HG02970 (cell line): Measurements from ENCODE around the gene RRP8.

ENCODE experiments used
- ATAC-seq: cut with Tn5 transposase; IDR thresholded peaks from one replicate; pipeline ENCODE4 v1.9.1; 2021; ENCODE audit warnings: mild to moderate bottlenecking, moderate library complexity, moderate number of reproducible peaks; ENCODE audit not compliant: unreplicated experiment, low FRiP score

The RRP8 gene

DNA sequence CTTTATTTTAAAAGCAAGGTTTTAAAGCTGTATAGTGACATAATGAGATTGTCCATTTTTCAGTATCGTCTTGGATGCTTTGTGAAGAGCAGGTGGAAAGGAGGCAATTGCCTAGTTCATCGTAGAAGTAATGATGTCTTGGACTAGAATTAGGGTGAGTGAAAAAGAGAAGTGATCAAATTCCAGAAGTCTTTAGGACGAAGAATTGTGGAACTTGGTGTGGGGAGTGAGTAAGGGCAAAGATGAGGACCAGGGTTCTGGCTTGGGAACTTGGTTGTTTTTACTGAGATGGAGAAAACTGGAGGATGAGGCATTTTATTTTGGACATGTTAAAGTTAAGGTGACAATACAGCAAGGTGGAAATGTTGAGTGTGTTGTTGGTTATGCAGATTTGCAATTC, 1.4 kb upstream of the RRP8 start:
- no peak for ATAC-seq

DNA sequence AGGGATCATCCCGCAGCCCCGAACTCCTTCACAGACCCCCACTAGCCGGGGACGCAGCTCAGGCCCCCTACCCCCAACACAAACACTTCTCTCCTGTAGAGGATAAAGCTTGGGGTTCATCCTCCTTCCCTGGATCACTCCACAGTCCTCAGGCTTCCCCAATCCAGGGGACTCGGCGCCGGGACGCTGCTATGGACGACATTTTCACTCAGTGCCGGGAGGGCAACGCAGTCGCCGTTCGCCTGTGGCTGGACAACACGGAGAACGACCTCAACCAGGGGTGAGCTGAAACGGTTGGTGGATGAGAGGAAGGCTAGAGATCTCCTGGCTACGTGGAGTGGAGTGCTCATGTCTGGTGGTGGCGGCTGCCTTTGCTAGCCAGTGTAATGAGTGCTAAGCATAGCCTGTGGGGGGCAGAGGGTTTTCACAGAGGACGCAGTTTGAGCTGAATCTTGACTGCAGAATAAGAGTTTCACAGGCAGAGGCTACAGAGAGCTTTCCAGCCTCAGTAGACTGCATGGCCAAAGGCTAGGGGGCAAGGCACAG, 738 bp upstream of the RRP8 start:
- no peak for ATAC-seq

DNA sequence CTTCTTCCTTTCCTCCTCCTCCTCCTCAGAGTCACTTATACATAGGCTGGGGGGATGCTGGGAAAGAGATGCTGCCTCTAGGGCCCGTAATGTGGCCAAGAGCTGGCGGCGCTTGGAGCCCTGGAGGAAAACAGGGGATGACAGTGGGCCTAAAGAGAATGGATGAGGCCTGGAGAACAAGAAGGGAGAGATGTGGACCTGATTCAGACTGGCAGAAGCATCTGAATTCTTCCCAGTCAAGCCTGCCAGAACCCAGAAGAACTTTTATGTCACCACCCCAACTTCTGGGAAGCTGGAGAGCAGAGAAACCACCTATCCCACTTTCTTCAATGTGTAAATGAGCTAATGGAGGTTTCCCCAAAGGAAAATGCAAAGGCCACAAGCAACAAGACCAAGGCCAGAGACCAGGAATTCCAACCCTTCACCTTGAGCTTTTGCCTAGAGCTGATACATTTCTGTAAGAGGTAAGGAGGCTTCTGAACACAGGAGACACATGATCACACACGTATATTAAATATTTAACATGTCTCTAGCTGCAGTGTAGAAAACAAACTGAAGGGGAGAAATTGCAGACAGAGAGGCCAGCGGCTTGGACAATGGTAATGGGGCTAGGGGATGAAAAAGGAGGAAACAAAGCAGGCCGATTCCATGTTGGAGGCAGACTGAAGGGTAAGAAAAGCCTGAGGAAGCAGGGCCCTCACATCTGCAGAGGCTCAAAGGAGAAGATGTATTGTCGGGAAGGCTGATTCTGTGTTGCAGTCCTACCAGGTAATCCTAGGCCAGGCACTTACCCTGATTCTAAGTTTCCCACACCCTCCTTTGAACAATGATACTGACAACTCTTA, 1.1 kb downstream of the RRP8 start:
- ATAC-seq: no peak

DNA sequence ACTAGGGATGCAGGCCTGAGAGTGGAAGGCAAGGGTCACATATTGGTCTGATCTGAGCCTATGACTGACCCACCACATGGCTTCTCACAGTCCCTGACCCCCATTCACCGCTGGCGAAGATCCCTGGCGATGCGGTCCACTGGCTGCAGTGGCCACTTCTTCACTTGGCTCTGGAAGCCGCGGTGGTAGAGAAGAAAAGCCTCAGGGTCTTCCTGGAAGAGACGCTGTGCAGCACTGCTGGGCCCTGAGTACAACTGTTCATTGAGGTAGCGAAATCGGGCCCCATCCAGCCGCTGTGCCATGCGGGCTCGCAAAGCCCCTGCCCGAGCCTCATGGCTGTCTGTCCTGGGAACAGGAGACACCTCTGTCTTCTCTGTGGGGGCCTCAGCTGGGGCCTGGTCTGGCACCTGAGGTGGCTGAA, 2.4 kb downstream of the RRP8 start:
- ATAC-seq: no peak

DNA sequence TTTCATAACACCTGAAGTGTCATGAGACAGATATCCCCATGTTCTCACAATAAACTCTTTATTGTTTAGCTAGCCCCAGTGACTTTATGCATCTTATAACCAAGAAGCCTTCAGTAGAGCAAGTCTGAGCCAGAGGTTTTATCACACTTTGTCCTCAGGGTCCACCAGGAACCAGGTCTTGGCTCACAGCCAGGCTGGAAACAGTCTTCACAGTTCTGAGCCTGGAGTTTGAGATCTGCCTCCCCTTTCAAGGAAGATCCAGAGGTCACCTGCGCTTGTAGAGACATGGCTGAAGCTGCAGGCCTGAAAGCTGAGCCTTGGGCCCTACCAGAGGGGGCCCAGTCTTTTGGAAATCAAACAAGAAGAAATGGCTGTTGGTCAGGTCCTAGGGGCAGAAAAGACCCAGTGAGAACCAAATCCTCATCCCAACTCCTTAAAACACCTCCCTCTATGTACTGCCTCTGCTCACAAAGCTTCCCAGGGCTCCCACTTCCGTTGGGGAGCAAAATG, 3.5 kb downstream of the RRP8 start:
- no peak for ATAC-seq

DNA sequence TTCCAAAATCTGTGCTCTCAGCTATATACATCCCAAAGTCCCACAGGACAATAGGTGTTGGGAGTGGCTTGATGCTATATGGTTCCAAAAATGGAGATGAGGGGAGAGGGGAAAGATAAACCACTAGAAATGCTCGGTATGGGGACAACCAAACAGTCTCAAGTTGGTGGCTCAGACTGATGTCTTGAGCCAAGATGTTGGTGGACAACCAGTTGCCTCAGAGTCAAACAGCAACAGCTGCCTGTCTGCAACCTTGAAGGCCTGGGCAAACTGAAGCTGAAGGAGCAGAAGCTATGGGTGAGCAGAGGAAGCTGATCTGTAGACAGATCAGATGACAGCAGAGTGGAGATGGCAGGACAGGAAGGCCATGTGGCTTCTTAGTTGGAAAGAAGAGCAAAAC, 4.0 kb downstream of the RRP8 start:
- ATAC-seq: no peak

DNA sequence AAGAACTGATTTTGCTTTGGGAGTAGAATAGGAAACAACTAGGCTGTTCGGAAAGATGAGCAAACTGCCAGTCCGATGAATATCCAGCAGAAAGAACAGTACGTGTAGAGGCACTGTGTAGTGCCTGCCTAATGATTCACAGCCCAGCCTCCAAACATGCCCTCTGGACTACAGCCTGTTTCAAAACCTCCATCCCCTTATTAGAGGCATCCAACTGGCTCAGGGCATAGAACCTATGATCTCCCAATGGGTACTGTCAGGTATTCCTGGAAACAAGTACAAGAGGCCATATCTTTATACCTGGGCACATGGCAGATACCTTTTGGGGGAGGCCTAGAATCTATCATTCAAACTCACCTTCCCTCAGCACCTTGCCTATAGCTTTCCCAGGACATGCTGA, 4.9 kb downstream of the RRP8 start:
- no peak for ATAC-seq

DNA sequence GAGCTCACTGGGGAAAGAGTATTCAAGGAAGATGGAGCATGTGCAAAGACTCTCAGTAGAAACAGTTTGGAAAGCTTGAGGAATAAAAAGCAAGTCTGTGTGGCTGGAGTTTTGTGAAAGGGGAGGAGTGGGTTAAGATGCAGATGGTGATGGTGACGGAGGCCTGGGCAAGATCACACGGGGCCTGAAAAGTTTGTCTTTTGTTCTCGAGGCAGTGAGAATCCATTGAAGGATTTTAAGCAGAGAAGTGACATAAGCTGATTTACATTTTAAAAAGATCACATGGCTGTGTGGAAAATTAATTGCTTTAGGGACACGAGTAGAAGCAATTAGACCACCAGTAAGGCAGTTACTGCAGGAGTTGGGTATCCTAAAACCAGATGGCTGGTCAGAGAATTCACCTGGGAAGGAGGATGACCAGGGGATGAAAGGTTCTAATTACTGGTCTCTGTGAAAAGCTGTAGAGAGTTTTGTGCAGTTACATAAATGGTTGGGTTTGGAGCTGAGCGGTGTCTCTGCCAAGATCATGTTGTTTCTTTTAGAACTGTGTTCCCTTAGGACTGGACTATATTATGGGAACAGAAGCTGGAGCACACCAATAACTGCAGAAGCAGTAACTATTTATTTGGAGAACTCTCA, 7.1 kb downstream of the RRP8 start:
- ATAC-seq: no peak

DNA sequence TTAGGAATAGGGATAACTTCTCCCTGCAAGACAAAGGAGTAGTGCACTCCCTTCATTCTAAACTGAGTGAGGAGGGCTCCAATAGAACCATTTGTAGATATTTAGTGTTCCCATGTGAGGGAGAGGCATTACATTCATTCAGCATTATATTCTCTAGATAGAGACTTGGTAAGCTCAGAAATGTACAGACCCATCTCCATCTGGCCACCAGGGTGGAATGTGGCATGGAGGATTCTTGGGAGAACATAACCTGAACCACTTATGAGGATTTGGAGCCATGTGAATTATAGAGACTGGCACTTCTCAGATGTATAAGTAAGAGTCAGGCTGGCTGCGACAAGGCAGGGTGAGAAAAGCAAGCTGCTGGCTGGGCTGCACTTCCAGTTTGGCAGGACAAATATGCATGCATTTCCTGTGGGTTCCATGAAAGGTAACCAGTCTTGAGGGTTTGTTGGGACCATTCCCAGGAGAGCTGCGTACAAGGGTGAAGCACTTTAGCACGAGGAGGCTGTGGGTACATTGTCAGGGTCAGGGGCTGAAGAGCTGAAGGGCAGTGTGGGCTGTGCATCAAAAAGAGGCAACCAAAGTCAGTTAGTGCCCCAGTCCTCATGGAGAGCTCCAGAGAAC, 9.2 kb downstream of the RRP8 start:
- ATAC-seq: no peak

DNA sequence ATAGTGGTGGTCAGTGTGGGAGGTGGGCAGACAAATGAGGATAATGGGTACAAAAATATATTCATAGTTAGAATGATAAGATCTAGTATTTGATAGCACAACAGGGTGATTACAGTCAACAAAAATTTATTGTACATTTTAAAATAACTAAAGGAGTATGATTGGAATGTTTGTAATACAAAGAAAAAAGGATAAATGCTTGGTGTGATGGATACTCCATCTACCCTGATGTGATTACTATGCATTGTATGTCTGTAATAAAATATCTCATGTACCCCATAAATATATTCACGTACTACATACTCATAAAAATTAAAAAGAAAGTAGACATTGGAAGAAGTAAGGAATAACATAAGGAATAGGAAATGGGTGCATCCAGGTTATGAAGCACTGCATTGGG, 15.4 kb downstream of the RRP8 start:
- no peak for ATAC-seq

DNA sequence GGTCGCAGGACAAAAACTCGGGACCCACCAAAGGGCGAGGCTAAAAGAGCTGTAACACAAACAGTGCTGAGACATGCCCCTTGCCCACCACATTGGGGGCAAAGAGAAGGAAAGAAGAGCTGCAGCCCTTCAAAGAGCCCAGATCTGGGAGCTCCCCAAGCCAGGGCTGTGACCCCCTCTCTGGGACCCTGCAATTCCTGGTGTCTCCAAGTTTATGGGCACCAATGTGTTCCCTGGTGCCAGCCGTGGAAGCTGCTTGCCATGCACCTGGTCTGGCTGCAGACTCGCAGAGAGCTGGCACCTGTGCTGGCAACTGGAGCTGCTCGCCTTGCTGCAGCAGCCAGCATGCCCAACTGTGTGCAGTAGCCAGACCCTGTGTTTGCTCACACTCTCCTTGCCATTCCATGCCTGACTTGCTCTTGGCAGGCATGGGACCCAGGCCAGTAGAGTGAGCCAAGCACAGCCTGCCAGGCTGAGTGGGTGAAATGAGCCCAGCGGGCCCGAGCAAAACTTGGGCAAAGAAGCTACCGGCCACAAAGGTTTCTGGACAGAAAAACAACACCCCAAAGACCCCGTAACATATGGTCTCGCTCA, 16.0 kb downstream of the RRP8 start:
- ATAC-seq: no peak

DNA sequence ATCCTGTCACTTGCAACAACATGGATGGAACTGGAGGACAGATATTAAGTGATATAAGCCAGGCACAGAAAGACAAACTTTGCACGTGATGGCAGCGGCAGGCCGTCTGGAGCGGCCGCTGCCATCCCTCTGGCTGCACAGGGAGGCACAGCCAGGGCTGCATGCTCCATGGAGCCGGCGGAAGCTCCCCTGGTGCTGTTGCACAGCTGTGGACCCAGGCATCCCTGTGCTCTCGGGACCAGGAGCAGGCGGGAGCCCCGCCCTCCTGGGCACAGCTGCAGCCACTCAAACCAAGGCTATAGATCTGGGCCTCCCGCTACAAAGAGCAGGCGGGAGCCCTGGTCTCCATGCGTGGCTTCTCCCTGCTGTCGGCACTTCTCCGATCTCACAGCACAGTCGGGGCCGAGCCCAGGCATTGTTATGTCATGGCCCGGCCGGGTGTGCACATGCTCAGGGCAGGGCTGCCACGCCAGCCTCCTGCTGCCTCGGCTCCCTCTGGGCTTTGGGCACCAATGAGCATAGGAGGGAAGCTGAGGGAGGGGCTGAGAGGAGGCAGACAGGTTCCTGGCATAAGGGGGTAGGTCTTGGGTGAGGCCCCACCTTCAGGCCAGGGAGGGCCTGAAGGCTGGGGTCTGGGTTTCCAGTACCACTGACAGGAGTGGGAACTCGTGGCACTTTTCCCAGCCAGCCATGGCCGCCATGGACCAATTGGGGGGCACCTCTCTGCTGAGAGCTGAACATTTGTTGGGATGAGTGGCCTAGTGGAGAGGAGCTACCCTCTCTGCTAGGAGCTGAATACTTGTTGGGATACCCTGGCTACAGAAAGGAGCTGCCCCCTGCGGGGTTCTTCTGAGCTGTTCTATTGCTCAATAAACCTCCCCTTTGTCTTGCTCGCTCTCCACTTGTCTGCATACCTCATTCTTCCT, 16.7 kb downstream of the RRP8 start:
- ATAC-seq: no peak

DNA sequence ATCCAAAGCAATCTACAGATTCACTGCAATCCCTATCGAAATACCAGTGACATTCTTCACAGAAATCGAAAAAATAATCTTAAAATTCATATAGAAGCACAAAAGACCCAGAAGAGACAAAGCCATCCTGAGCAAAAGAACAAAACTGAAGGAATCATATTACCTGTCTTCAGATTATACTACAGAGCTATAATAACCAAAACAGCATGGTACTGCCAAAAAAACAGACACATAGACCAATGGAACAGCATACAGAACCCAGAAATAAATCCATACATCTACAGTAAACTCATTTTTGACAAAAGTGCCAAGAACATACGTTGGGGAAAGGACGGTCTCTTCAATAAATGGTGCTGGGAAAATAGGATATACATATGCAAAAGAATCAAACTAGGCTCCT, 18.9 kb downstream of the RRP8 start:
- no peak for ATAC-seq

DNA sequence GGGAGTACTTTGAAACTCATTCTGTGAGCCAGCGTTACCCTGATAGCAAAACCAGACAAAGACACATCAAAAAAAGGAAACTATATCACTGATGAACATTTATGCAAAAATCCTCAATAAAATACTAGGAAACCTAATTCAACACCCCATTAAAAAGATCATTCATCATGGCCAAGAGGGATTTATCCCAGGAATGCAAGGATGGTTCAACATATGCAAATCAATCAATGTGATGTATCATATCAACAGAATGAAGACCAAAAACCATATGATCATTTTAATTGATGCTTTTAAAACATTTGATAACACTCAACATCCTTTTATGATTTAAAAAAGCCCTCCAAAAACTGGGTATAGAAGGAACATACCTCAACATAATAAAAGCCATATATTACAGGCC, 19.8 kb downstream of the RRP8 start:
- ATAC-seq: no peak

DNA sequence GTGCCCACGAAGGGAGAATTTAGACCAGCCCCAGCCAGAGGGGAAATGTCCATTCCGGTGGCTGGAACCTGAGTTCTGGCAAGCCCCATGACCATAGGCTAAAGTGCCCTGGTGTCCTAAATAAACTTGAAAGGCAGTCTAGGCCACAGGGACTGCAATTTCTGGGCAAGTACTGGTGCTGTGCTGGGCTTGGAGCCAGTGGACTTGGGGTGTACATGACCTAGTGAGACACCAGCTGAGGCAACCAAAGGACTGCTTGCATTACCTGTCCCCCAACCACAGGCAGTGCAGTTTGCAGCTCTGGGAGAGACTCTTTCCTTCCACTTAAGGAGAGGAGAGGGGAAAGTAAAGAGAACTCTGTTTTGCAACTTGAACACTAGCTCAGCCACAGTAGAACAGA, 23.7 kb downstream of the RRP8 start:
- ATAC-seq: no peak

DNA sequence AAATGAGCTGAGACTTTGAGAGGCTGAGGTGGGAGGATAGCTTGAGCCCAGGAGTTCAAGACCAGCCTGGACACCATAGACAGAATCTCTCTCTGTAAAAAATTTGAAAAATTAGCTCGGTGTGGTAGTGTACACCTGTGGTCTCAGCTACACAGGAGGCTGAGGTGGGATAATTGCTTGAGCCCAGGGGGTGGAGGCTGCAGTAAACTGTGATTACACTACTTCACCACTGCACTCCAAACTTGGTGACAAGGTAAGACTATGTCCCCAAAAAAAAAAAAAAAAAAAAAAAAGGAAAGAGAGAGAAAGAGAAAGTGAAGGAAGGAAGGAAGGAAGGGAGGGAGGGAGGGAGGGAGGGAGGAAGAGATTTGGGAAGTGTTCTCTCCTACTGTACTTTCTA, 25.3 kb downstream of the RRP8 start:
- ATAC-seq: no peak

DNA sequence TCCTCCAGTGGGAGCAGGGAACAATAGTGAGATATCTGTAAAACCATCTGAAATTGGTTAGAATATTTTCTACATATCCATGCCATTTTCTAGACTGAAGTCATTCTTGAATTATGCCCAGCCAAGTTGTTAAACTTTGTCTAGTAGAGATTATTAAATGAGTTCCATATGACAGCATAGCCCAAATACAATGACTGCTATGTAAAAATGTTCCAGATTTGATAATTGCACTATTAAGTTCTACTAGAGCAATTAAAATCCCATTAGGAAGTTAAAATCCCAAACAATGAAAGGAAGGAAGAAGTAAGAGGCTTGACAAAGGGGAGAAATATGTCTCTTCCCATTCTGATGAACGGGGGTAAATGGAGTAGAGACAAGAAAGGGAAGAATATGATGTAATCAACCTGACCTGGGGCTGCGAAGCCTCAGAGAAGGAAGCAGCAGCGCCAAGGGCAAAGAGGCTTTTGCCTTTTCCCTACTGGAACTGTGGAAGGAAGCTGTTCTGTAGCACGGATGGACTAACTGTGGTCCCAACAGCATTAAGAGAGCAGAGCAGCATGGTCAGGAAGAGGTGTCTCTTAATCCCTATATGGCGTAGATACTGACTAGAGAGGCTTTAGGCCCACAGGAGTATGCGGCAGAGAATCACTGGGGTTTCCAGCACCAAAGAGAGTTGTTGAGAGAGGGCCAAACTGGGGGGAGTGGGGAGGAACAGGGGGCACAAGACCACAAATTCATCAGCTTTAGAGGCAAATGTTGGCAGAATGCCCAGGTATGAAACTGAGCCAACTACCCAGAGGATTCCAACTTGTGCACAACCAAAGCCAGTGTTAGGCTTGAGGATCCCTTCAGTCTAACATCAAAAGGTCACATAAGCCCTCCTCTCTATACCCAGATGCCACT, 26.7 kb downstream of the RRP8 start:
- ATAC-seq: no peak

DNA sequence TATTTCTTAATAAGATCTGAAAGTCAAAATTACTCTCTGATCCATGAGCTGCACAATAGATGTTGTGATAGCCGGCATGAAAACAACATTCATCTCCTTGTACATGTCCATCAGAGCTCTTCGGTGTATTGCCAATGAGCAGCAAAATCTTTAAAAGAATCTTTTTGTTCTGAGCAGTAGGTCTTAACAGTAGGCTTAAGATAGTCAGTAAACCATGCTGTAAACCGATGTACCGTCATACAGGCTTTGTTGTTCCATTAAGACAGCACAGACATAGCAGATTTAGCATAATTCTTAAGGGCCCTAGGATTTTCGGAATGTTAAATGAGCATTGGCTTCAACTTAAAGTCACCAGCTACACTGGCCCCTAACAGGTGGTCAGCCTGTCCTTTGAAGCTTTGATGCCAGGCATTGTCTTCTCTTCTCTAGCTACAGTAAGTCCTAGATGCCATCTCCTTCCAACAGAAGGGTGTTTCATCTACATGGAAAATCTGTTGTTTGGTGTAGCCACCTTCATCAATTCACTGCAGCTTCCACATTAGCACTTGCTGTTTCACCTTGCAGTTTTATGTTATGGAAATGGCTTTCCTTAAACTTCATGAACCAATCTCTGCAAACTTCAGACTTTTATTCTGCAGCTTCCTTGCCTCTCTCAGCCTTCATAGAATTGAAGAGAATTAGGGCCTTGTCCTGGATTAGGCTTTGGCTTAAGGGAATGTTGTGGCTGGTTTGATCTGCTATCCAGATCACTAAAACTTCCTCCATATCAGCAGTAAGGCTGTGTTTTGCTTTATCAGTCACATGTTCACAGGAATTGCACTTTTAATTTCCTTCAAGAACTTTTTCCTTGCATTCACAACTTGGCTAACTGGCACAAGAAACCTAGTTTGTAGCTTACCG, 28.4 kb downstream of the RRP8 start:
- no peak for ATAC-seq
